ENCODE measurements around the gene TMED3.

The TMED3 gene

GRCh38 chr15:79322945-79323344 is 12.0 kb downstream of the TMED3 start:
- TF ChIP-seq TCF12 (IDR thresholded peaks at IDR 0.05; ENCODE audit: low read depth) (no peak), EGR1 (IDR thresholded peaks at IDR 0.05) (no peak), REST (IDR thresholded peaks at IDR 0.05; ENCODE audit: low read depth) (no peak)

GRCh38 chr15:79329171-79329611 is 18.3 kb downstream of the TMED3 start:
- no peak for TF ChIP-seq FOXM1 (IDR thresholded peaks at IDR 0.05; ENCODE audit: borderline replicate concordance, low read depth)
- TF ChIP-seq NFIC (IDR thresholded peaks at IDR 0.05) = peak; percentile 33

GRCh38 chr15:79332824-79333510 is 22.1 kb downstream of the TMED3 start:
- TF ChIP-seq CEBPB (IDR thresholded peaks at IDR 0.05) (0 out of 2 replicates have a peak, but pooled peaks have one; percentile 20), TCF12 (IDR thresholded peaks at IDR 0.05; ENCODE audit: low read depth) (peak; percentile 35; the same call in 1 of the 2 replicates), REST (IDR thresholded peaks at IDR 0.05; ENCODE audit: low read depth) (no peak)

- no peak for TF ChIP-seq NFIC (IDR thresholded peaks at IDR 0.05)
- no peak for TF ChIP-seq YY1 (IDR thresholded peaks at IDR 0.05; ENCODE audit: low read depth)
- TF ChIP-seq TAF1 (IDR thresholded peaks at IDR 0.05; ENCODE audit: low read depth) = no peak
- TF ChIP-seq RAD21 (IDR thresholded peaks at IDR 0.05; ENCODE audit: low read depth) = no peak
Measured at GRCh38 chr15:79337591-79337990, 26.7 kb downstream of the TMED3 start.

GRCh38 chr15:79339588-79340314 is 28.8 kb downstream of the TMED3 start:
- TF ChIP-seq CREB1 (IDR thresholded peaks at IDR 0.05; ENCODE audit: low read depth) (no peak), TCF12 (IDR thresholded peaks at IDR 0.05; ENCODE audit: low read depth) (no peak), RAD21 (IDR thresholded peaks at IDR 0.05; ENCODE audit: low read depth) (peak; percentile 71)

GRCh38 chr15:79340315-79340602 is 29.3 kb downstream of the TMED3 start:
- no peak for TF ChIP-seq ZBTB7A (IDR thresholded peaks at IDR 0.05; ENCODE audit: low read depth)
- no peak for TF ChIP-seq NFIC (IDR thresholded peaks at IDR 0.05)
- no peak for TF ChIP-seq TCF12 (IDR thresholded peaks at IDR 0.05; ENCODE audit: low read depth)
- no peak for TF ChIP-seq EGR1 (IDR thresholded peaks at IDR 0.05)
- TF ChIP-seq CEBPB (IDR thresholded peaks at IDR 0.05) = no peak
- TF ChIP-seq EP300 (IDR thresholded peaks at IDR 0.05; ENCODE audit: borderline replicate concordance) = no peak
- no peak for TF ChIP-seq USF1 (IDR thresholded peaks at IDR 0.05)
- TF ChIP-seq MAX (IDR thresholded peaks at IDR 0.05) = no peak
- no peak for TF ChIP-seq TEAD4 (IDR thresholded peaks at IDR 0.05)
- TF ChIP-seq TAF1 (IDR thresholded peaks at IDR 0.05; ENCODE audit: low read depth) = no peak
- no peak for TF ChIP-seq REST (IDR thresholded peaks at IDR 0.05; ENCODE audit: low read depth)
- TF ChIP-seq FOXM1 (IDR thresholded peaks at IDR 0.05; ENCODE audit: borderline replicate concordance, low read depth) = no peak
- no peak for TF ChIP-seq CREB1 (IDR thresholded peaks at IDR 0.05; ENCODE audit: low read depth)
- TF ChIP-seq RAD21 (IDR thresholded peaks at IDR 0.05; ENCODE audit: low read depth) = no peak
- TF ChIP-seq YY1 (IDR thresholded peaks at IDR 0.05; ENCODE audit: low read depth) = no peak
